ENCODE measurements around the gene CORIN.

GRCh38 chr4:47672696-47673095 is 165.2 kb downstream of the CORIN start:
- no peak for TF ChIP-seq CTCF (conservative IDR thresholded peaks at IDR 0.05; ENCODE audit: low read depth, low read length)
- TF ChIP-seq EZH2 (IDR thresholded peaks at IDR 0.05; ENCODE audit: borderline replicate concordance, low read depth, low read length, poor library complexity, severe bottlenecking) = no peak

Measured in A673 (cell line).